Activated gamma-delta T cell treated with Interleukin-2 at 50 U/mL for 16 hours (primary cell): Measurements from ENCODE around the gene PPP1R26.
"Not testable (repeated sequence)": the region's sequence is repeated elsewhere in the genome, so short reads cannot be mapped to it uniquely, and the experiment has no call there.

Source experiments
- DNase-seq: peaks from one replicate; pipeline ENCODE4 v3.0.0-alpha.2; 2020

PPP1R26 gene, protein sequence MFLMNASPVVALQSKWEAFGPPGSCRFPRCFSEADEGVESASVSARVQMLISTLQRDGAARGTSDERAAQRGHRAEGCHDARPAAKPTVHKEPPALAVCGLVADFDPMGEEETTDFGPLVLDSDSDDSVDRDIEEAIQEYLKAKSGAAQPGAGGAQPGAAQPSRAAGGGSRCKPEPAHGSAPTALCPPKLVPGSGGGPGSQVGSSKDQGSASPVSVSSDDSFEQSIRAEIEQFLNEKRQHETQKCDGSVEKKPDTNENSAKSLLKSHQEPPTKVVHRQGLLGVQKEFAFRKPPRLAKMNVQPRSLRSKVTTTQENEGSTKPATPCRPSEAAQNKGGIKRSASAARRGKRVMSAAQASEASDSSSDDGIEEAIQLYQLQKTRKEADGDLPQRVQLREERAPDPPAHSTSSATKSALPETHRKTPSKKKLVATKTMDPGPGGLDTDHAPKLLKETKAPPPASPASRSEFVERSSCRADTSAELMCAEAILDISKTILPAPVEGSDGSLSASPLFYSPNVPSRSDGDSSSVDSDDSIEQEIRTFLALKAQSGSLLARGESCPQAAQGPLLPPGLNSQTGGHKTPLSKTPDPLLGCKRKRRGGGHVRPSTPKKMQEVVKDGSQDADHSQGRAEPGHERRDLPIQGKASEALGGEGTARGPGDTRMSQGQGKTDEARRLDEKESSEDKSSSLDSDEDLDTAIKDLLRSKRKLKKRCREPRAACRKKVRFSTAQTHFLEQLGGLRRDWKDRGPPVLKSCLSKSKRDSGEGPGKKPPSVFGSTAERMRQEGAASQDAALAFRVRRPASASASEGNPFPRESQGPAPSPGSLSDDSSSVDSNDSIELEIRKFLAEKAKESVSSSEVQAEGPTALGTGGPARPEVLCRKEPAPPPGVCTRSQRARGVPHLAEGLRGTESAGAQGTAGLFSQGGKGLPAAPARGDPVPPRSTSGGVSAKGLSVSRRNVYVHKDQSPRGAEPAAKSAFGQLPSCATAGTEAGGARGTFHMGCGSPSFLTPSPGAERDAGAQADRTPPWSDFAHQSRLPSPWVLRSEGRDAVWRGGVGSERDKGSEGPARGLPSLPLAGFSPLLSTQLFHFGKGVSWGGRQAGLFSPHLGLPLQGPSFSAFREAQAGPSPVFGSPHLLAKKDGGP (N-terminal part only)

GRCh38 chr9:135479469-135480052 lies at the start of gene PPP1R26:
Gene PPP1R26, plus strand, starts transcription at chr9:135479782. Its CDS starts 4,729 bp downstream, at chr9:135484511.
- DNase-seq = no peak

DNA sequence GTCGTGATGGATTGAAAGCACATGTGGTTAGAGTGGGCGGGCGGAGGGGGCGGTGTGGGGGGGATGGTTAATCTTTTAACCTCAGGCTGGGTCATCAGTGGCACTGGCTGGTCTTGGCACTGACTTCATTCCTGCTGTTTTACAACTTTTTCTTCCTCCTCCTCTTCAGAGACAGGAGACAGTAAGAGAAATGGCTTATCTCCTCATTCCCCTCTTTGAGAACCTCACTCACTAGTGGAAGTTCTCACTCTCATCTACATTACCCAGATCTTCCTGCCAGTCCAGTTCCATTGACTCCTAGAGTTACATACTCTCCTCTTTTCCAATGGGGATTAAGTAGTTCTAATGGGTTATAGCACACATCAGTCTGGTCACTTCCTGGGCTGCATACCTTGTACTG lies 42.3 kb upstream of the PPP1R26 start:
- no peak for DNase-seq

DNA sequence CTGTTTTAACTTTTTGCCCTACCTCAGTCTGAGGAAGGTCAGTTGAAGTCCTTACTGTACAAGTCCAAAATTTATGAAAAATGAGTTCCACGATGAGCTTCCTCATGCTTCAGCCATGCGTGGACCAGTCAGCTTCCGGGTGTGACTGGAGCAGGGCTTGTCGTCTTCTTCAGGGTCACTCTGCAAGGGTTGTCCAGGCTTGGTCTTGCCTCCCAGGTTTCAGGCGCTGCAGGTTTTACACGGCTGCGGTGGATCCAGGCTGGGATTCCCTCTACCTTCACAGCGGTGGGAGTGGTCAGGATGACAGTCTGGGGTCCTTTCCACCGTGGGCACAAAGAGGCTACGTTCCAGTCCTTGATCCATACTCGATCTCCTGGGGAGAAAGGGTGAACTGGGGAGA lies 41.9 kb upstream of the PPP1R26 start:
- DNase-seq = not testable (repeated sequence)

DNA sequence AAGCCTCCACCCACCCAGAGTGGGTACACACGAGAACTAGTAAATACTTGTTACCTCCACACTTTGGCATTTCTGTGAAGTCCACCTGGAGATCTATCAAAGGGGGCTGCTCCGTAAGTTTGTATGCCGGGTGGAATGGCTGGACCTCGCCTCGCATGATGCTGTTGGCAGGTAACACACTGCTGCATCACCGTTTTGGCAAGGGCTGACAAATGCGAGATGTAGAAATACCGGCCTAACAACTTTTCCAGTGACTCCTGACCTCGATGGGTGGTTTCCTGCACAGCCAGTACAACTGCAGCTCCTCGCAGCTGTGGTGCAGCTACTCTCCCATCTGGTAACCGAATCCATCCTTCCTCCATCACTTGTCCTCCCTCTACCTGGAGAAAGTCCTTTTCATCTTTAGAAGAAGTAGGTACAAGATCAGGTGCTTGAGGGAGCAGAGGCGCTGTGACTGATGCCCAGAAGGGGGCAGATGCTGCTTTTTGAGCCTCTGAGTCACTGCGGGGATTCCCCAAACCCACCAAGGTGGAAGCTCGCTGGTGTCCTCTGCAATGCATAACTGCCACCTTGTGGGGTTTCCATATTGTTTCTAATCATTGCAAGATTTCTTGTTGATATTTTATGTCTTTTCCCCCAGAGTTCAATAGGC lies 40.9 kb upstream of the PPP1R26 start:
- not testable (repeated sequence) for DNase-seq

DNA sequence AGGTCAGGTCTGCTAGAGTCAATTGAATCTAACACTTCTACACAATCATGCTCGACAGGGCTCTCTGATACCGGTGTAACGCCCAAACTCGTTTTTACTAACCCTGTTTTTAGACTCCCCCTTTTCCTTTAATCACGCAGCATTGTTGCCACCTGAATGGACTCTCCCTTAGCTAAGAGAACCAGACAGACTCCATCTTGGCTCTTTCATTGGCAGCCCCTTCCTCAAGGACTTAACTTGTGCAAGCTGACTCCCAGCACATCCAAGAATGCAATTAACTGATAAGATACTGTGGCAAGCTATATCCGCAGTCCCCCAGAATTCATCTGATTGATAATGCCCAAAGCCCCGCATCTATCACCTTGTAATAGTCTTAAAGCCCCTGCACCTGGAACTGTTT lies 40.1 kb upstream of the PPP1R26 start:
- not testable (repeated sequence) for DNase-seq

DNA sequence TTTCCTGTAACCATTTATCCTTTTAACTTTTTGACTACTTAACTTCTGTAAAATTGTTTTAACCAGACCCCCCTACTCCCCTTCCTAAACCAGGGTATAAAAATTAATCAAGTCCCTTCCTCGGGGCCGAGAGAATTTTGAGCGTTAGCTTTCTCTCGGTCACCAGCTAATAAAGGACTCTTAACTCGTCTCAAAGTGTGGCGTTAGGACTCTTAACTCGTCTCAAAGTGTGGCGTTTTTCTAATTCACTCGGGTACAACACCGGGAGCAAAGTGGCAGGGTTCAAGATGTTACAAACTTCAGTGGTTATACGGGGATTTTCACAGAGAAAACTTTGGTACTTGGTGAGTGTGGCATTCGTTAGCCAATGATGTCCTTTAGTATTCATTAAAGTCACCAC lies 39.7 kb upstream of the PPP1R26 start:
- no peak for DNase-seq

GRCh38 chr9:135440620-135441019 lies 39.0 kb upstream of the PPP1R26 start:
- DNase-seq = no peak

DNA sequence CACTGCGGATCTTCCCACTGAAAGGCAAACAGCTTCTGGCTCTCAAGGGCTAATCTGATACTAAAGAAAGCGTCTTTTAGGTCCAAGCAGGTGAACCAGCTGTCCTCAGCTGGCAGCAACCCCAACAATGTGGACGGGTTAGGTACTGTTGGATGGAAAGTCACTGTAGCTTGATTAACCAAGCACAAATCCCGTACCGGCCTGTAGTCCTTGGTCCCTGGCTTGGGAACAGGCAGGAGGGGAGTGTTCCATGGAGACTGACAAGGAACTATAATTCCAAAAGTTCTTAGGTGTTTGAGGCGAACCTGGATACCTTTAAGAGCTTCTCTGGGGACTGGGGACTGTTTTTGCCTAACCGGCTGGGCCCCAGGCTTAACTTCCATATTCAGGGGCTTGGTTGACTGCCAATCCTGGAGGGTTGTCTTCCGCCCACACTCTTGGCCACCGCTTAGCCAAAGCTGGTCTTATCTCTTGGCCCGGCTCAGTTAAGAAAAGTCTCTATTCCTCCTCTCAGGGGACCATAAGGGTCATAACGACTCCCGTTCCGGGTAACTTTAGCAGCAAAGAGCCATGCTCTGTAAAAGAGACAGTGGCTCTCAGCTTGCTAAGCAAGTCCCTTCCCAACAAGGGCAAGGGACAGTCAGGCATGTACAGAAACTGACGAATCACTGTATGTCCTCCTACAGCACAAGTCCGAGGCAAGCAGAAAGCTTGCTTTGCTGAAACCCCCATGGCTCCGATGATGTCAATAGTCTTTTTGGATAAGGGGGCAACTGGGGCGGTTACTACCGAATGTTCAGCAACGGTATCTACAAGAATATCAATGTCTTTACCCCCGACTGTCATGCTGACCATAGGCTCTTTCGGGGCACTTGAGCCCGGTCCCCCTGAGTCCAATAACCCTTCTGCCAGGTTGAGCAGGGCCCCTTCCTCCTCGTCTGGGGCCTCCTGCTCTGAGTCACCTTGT lies 38.2 kb upstream of the PPP1R26 start:
- not testable (repeated sequence) for DNase-seq

DNA sequence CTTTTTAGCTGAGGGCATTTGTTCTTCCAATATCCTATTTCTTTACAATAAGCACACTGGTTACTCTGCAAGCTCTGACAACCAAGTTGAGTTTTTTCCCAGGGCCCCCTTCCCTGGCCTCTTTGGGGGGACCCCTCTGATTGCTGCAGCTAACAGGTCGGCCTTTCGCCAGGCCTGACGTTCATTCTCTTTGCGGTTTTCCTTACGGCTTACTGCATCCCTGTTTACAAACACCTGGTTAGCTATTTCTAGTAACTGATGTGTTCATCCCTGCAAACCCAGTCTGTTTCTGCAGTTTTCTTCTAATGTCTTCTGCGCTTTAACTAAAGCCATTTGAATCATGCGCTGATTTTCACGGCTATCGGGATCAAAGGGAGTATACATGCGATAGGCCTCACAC lies 37.5 kb upstream of the PPP1R26 start:
- DNase-seq = no peak

GRCh38 chr9:135443797-135444425 lies 35.7 kb upstream of the PPP1R26 start:
- DNase-seq = no peak

DNA sequence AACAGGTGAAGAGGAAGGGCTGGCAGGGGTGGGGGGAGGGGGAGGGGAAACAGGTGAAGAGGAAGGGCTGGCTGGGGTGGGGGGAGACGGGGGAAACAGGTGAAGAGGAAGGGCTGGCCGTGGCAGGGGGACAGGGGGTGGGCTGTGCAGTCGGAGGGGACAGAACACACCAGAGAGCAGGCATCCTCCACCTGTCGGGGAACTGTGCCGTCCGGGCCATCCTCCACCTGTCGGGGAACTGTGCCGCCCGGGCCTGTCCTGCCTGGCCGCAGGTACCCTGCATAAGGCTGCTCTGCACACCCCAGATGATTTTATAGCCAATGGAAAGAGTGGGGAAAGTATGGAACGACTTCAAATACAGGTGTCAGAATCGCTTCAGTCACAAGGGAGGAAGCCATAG lies 32.5 kb upstream of the PPP1R26 start:
- no peak for DNase-seq

GRCh38 chr9:135448663-135449100 lies 30.9 kb upstream of the PPP1R26 start:
- no peak for DNase-seq

- not testable (repeated sequence) for DNase-seq
Measured at GRCh38 chr9:135449532-135449931, 30.1 kb upstream of the PPP1R26 start.

DNA sequence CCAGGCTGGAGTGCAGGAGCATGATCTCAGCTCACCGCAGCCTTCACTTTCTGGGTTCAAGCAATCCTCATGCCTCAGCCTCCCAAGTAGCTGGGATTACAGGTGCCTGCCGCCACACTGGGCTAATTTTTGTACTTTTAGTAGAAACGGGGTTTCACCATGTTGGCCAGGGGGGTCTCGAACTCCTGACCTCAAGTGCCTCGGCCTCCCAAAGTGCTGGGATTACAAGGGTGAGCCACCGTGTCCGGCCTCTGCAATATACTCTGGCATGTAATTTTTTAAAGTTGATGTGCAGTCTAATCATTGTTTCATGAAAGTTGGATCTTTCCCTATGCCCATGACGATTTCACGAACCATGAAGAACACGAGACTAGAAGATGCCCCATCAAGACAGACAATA lies 28.6 kb upstream of the PPP1R26 start:
- no peak for DNase-seq

DNA sequence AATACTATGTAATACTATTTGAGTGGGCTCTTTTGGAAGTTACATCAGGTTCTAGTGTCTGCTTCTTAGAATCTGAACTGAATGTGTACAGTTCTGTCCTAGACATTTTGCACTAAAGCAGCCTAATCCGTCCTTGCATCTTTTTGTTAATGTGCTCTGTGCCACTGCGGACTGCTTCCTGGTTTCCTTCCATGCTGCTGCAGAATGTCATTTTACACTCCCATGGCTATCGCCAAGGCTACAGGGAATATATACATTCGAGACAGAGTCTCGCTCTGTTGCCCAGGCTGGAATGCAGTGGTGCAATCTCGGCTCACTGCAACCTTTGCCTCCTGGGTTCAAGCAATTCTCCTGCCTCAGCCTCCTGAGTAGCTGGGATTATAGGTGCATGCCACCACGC lies 27.7 kb upstream of the PPP1R26 start:
- not testable (repeated sequence) for DNase-seq

DNA sequence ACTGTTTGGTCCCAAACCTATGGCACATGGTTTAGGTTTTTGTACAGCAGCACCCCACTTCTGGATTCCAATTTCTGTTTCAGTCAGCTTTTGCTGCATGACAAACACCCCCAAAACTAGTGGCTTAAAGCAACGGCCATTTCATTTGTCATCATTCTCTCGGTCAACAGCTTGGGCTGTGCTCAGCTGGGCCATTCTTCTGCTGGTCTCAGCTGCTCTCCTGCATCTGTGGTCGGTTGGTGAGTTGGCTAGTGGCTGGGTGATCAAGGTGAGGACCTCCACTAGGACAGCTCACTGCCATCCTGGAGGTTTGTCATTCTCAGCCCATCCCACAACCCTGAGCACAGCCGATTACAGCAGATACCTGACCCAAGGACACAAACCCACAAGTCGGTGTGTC lies 24.8 kb upstream of the PPP1R26 start:
- DNase-seq = no peak

- DNase-seq = no peak
Measured at GRCh38 chr9:135455401-135456030, 24.1 kb upstream of the PPP1R26 start.

DNA sequence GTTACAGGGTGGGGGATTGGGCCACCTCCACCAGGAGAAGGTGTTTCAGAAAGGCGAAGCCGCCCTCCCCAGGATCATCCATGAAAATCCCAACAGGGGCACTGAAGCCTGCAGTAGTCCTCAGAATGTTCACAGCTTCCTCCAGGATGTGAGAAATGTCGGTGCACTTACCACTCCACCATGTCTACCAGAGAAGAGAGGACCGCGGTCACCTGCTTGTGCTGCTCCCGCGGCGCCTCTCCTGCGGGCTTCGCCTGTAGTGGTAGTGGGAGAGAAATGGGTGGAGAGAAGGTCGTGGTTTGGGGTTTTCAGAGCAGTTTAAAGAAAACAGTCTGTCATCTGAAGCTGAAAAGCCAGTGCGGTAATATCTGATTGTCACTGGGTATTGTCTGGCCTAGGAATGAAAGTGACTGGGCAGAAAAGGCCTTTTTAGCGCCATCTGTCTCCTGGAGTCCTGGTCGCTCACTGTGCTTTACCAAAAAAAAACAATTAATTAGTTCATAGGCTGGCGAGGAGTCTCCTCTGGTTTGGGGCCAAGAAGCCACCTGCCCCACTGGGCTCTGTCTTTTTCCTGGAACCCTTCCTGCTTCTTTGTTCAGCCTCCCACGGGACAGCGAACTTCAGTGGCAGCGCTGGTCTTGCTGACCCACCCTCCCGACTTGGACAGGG lies 23.0 kb upstream of the PPP1R26 start:
- no peak for DNase-seq

DNA sequence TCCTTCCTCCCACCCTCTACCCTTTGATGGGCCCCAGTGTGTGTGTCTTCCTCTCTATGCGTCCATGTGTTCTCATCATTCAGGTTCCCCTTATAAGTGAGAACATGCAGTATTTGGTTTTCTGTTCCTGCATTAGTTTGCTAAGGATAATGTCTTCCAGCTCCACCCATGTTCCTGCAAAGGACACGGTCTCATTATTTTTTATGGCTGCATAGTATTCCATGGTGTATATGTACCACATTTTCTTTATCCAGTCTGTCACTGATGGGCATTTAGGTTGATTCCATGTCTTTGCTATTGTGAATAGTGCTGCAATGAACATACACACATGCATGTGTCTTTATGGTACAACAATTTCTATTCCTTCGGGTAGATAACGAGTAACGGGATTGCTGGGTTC lies 21.1 kb upstream of the PPP1R26 start:
- DNase-seq = not testable (repeated sequence)

GRCh38 chr9:135461936-135462335 lies 17.6 kb upstream of the PPP1R26 start:
- DNase-seq = no peak
